CD4-positive, alpha-beta T cell treated with Interleukin-17A for 1 hour (primary cell): ENCODE measurements around the gene RSPO4.

Experiments used
- DNase-seq: peaks from one replicate; pipeline ENCODE4 v3.0.0-alpha.2; 2020

Gene RSPO4

DNA sequence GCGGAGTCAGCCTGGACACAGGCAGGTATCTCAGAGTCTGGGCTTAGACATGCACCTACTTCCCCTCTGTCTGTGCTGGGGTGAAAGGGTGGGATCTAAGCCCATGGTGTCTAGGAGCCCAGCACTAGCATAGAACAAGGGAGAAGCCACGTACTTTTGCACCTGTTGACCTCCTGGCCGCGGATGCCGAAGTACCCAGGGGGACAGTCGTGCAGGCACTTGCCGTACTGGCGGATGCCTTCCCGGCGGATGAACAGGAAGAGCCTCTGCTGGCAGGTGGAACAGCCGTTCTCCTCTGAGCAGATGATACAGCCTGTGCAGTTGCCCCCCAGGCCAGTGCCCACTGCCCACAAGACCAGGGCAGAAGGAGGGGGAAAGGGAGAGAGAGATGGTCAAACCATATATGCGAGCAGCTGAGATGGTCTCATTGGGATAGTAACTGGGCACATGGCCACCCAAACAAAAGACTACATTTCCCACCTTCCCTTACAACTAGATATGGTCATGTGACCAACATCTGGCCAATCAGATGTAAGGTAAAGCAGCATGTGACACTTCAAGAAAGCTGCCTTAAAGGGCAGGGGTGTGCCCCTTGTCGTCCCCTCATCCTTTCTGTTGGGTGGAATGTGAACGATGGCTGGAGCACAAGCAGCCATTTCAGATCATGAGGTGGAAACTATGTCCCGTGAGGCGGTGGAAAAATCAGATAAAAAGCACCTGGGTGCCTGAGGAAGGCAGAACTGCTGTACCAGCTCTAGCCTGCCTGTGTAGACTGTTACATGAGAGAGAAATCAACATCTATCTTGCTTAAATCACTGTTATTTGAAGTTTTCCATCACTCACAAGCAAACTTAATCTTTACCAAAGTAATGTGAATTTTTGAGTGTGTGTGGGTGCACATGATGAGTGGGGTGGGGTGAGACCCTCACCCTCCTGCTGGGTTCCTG is 34.0 kb downstream of the RSPO4 start:
- DNase-seq = peak; percentile 38

DNA sequence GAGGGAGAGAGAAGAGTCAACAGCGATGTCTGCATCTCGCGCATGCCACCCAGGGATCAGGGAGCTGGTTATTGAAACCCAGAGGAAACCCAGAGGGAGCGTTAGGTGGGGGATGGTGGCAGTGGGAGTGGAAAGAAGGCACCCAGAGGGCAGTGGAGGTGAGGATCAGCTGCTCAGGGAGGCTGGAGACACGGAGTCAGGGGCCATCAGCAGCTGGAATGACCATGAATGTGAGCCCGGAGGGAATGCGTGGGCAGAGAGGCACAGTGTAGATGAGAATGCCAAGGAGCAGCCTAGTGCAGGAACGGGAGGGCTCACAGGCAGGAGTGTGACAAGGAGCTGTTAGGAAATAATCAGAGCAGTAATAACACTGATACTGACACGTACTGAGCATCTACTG is 36.2 kb downstream of the RSPO4 start:
- DNase-seq = no peak

DNA sequence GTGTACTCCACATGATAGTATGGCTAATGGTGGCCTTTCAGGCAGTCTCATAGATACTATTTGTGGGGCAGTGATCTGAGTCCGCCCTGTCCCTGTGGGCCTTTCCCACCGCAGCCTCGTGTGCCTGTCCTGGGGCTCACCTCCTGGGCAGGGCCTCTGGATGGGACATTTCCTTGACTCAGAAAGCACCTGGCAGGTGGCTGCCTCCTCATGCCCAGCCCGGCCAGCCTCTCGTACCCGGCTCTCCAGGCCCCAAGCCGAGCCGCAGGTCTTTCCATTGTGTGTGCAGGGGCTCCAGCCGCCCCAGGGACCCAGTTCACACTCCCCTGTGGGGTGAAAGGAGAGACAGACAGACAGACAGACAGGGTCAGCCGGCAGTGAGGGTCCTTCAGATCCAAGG is 38.3 kb downstream of the RSPO4 start:
- no peak for DNase-seq

DNA sequence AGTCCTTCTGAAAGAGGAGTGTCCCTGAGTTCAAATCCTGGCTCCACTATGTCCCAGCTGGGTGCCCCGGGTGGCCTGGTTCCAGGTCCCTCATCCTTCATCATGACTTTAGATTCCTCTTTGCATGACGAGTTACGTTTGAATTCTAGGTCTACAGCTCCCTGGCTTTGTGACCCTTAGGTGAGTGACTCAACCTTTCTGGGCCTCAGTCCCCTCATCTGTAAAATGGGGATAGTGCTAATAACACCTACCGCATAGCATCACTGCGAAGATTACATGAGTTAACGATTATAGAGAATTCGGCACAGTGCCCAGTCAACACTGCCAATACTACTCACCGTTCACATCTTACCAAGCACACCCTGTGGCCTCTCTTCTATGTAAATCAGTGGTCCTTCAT is 39.4 kb downstream of the RSPO4 start:
- DNase-seq = no peak

DNA sequence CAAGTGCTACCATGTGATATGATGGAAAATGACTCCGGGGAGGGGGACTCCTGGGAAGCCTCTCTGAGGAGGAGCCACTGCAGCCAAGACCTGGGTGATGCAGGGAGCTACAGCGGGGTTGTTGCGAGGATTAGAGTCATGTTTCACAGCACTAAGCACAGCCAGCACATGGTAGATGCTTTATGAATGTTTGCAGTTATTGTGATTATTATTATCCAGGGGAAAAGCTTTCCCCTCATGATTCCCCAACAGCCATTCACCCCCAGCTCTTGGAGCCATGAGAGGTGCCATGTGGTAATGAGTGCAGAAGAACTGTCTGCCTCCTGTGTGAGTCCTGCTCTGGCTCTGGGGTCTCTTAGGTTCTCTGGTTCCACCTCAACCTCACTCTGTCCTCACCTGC is 39.9 kb downstream of the RSPO4 start:
- DNase-seq = no peak

DNA sequence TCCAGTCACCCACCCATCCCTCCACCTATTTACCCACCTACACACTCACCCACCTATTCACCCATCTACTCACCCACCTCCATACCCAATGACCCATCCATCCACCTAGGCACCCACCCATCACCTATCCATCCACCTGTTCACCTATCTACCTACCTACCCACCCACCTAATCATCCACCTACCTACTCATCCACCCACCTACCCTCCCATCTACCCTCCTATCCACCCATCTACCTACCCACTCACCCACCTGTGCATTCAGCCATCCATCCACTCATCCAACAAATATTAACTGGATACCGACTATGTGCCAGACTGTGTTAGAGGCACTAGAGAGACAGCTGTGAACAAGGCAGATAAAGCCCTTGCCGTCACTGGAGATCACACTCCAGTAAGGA is 40.3 kb downstream of the RSPO4 start:
- no peak for DNase-seq

DNA sequence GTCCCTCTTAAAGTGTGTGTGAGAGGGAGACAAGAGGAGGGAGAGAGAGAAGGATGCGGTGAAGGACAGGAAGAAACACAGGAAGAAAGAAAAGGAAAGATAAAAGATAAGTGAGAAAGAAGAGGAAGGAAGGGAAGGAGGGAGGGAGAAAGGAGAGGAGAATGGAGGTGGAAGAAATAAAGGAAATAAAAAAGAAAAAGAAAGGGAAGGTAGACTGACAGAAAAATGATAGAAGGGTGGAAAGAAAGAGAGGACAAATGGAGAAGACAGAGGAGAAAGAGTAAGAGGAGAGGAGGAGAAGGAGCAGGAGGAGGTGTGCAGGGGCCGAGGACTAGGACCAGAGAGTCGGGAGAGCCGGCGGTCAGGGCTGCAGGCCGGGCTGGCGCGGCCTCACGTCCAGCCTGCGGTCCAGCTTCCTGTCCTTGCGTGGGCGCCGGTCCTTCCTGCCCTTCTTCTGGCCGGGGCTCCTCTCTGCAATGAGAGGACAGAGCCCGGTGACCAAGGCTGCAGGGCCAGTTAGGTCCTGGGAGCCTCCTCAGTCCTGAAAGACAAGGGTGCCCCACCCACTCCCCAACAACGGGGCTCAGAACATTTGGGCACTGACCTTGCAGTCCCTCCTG is 42.0 kb downstream of the RSPO4 start:
- DNase-seq = no peak

DNA sequence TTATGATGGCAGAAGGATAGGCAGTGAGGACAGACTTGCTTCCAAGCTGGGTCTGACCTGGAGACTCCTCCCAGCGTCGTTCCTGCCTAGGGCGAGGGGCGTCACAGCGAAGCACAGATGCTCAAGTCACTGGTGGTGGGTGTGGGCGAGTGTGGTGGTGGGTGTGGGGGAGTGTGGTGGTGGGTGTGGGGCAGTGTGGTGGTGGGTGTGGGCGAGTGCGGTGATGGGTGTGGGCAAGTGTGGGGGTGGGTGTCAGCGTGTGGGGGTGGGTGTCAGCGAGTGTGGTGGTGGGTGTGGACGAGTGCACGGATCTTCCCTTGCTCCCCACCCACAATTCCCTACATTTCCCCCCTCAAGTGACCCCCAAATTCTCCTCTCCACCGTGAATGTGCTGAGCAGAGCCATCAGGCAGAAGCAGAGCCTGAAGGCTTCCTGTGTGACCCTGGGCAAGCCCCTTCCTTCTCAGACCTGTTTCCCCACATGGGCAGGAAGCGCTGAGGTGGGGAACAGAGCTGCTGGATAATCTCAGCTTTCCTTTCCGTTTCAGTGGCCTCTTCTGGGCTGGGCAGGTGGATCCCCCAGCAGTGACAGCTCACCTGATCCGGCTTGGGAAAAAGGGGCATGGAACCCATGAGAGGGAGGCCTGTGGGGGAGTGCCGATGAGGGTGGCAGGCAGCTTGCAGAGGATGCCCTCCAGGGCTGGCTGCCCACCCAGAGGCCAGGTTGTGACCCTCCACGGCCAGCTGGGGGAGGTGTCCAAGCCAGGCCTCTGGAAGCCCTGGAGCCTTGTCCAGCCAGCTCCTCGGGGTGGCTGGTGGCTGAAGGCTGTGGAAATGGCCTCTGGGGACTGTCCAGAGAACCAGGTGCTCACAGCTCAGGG is 42.9 kb downstream of the RSPO4 start:
- no peak for DNase-seq

DNA sequence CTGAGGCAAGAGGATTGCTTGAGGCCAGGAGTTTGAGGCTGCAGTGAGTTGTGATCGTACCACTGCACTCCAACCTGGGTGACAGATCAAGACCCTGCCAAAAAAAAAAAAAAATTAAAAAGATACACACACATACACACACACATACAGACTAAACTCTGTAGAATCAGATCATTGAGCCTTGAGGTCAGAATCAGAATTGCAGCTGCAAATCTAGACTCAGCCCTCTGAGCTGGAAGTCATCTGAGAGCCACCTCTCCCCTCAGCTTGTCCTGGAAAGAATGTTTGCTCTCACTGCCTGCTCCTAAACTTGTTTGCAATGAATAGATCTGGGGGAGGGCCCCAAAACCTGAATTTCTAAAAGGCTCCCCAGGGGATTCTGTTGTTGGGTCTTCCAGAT is 44.6 kb downstream of the RSPO4 start:
- no peak for DNase-seq

DNA sequence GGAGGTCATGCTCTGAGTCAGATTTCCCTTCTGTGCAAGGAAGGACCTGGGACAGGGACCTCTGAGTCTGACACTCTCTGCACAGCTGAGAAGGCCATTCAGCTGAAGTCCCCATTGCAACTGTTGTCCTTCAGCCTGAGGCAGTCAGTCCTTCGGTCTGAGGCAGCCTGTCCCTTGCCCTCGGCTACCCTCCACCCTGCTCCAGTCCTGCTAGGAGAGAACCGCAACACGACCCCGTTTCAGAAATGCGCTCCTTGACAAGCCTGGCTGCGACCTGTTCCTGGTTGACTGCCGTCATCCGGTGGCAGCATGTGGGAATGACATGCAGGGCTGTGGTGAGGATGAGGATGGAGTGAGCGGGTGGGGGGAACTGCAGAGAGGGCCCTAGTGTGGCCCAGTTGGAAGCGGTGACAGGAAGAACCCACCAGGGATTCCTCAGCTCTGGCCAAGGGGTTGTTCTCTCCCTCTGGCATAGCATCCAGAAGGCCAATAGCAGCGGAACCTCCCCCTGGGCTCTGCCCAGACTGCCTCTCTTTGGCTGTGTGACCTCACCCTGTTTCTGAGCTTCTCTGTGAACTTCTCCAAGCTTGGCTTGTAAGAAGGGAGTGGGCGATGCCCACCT is 45.7 kb downstream of the RSPO4 start:
- DNase-seq = peak; percentile 75

DNA sequence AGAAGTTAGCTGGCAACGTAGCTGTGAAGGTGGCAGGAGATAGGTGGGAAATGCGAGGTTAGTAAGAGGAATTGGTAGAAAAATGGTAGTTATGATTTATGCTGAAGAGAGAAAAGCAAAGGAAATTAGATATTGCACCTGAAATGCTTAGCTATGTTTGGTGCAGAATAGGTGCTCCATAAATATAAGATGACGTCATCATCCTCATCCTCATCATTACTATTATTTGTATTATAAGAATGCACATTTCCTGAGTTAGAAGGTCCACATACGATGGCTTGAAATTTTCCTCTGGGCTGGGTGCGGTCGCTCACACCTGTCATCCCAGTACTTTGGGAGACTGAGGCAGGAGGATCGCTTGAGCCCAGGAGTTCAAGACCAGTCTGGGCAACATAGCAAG is 46.5 kb downstream of the RSPO4 start:
- no peak for DNase-seq

DNA sequence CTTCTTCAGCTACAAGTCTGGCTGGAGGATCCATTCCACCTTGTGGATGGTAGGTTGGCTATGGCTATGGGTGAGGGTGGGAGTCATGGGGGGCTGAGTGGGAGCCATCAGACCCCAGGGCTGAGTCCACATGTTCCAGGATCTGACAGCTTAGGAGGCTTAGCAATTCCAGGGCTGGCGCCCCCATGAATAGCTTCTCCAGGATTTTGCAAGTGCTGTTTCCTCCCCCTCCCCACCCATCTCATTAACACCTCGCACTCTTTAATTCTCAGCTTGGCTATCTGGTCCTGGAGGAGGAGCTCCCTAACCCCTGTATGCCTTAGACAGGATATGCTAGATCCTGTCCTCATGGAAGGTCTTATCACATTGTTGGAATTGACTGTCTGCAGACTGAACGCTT is 47.0 kb downstream of the RSPO4 start:
- DNase-seq = no peak

DNA sequence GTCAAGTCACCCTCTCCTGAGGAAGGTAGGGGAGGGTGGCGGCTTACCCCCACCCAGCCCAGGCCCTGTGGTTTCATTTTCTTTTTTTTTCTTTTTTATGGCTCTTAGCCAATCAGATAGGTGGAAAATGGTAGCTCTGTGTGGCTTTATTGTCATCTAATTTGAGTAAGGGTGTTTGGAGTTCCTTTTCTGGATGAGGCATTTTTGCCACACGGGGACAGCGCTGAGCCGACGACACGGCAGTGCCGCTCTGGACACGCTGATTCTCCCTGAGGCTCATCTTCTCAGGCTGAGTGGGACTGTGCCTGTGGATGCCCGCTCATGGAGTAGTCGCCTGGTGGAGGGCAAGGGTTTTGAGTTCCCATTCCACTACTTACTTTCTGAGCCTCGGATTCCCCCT is 48.4 kb downstream of the RSPO4 start:
- DNase-seq = no peak

DNA sequence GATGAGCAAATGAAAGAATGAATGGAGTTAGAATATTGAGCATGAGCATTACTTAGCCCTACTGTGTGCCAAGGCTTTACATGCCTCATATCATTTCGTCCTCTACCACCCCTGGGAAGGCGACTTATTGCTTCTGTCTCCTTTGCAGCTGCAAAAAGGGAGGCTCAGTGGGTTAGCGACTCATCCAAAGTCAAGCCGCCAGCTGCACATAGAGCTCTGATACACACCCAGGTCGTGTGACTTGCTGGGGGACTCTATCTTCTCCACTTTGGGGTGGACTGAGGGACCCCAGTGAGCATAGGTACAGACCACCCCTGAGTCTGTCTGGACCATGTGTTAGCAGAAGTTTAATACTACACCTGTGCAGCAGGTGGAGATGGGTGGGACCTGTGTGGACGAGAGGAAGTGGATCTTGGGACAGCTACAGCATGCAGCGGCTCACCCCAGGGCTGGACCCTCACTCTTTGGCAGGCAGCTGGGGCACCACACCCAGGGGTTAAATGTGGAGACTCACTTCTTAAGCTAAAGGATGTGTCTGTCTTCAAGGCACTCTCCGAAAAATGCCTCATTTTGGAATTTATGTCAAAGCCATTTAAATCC is 49.8 kb downstream of the RSPO4 start:
- DNase-seq = no peak

DNA sequence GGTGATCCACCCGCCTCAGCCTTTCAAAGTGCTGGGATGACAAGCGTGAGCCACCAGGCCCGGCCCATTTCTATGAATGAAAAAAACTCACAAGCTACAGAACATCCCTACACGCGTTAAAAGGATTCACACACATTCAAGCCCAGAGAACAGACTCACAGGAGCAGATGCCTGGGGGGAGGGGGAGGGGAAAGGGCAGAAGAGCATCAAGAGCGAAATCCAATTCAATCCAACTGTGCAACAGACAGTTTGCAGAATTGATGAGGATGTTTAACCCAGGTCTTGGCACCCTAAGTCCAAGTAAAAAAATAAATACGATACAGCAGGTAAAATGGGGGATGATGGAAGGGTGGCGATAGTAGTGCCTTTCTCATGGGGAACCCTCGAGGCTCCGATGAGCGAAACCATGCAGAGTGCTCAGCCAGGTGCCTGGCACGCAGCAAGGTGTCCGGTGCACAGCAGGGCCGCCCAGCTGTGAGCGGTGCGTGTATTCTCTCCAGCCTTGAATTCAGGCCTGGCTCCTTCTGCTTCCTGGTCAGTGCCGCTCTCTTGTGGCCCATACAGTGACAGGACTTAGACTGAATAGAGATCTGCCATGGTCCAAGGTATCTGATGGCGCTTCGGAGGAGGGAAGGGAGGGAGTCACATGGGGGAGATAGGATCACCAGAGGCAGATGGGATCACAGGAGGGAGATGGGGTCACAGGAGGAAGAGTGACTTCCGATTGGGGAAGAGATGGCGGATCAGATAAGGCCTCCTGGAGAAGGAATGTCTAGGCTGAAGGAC is 50.5 kb downstream of the RSPO4 start:
- no peak for DNase-seq

DNA sequence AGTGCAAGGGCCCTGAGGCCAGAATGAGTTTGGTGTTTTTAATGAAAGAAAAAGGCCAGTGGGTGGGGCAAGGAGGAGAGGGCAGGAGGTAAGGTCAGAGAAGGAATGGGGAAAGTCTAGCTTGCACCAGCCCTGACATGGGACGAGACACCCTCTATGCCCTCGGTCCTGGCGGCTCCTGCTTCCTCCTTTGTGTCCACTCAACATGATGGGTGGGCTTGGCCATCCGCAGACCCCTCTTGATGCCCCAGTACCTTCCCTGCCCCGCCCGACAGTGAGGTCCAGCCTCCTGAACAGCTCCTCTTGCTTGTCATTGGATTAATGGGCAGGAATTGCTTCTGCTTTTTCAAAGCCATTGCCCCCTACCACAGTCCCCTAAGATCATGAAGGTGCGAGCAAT is 52.4 kb downstream of the RSPO4 start:
- DNase-seq = no peak

DNA sequence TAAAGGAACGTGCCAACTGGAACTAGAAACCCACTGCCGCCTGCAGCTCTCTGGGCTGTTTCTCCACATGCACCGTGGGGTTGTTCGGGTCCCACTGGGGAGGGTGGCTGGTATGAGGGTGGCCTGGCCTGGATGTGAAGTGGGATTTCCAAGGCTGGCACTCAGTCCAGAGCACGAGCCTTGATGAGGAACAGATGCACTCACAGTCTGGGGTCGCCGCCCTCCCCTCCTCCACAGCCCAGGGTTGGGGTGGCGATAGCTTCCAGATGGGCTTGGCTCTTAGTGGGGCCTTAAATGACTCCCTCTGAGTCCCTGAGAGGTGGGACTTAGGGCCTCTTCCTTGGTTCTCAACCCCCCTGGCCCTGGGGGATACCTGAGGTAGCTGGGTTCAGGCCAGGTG is 55.3 kb downstream of the RSPO4 start:
- no peak for DNase-seq

DNA sequence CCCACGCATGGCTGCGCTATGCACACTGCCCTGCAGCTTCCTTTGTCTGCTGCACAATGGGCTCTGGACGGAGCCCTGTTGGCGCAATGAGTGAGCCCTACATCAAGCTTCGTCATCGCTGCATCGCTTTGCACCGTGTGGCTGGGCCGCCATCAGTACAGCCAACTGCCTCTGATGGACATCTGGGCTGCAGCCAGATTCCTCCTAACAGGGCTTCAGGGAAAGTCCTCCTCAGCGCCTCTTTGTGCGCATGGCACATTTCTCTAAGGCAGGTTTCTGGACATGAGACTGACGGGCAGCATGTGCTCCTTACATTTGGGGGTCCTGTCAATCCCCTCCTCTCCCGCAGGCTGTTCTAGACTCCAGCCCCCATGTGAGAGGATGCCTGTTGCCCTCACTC is 56.3 kb downstream of the RSPO4 start:
- DNase-seq = no peak

DNA sequence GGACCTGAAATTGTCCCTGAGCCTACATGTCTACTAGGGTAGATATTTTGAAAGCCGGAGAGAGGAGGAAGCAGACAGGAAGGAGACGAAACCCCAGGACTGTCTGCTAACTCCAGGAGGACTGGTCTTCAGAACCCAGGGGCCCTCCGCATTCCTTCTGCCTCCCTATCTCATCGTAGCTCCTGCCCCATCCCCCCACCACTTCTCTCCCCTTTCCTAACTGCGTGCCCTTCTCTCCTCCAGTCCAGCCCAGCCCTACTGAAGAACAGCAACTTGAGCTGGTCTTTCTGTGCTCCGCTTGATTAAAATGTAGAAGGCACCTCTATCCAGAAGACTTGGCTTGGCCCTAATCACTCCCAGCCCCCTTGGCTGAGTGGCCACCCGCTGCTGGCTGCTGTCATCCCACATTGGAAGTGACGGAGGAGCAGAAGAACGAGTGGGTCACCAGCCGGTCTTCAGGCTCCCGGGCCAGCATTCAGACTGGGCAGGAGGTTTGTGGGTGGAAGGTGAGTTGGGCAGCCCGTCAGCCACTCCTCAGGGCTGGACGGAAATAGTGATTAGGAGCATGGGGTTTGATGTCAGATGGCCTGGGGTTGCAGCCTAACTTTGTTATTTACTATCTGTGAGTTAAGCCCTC is 57.2 kb downstream of the RSPO4 start:
- DNase-seq = no peak

DNA sequence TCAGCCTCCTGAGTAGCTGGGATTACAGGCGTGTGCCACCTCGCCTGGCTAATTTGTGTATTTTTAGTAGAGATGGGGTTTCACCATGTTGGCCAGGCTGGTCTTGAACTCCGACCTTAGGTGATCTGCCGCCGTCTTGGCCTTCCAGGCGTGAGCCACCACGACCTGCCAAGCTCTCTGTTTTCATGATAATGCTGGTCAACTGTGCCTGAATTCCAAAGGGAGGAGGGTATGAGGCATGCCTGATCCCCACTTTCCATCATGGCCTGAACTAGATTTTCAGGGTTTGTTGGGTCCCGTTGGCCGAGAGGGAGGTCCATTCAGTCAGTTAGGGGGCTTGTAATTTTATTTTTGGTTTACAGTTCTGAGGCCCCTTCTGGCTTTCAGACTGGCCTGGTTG is 58.0 kb downstream of the RSPO4 start:
- no peak for DNase-seq

DNA sequence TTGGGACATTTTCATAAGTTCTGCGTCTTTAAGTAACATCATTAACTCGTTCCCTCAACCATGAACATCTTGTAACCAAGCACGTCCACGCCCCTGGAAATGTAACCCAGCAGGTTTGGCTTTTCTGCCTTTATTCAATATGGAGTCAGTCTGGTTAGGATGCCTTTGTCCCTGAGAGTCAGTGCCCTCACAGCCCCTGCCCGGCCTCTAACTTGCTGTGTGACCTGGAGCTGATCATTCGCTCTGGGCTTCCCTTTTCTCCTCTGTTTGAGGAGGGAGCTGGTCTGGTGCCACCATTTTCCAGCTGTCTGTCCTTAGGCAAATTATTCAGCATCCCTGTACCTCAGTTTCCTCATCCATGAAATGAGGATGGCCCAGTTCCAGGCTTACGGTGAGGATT is 59.5 kb downstream of the RSPO4 start:
- no peak for DNase-seq
